DMS79 treated with DMSO at 0.1 percent for 48 hours (cell line): ENCODE data around the gene C12orf43.

Experiments
- DNase-seq: peaks from one replicate; lab custom pipeline; 2025; lab: John Stamatoyannopoulos, UW

The C12orf43 gene

GRCh38 chr12:120999191-121000120, 16.8 kb downstream of the C12orf43 start:
- no peak for DNase-seq

GRCh38 chr12:120998435-120998834, 17.9 kb downstream of the C12orf43 start:
- DNase-seq: no peak

- no peak for DNase-seq
Observed at GRCh38 chr12:120997448-120997847, 18.8 kb downstream of the C12orf43 start.

- no peak for DNase-seq
Observed at GRCh38 chr12:120996133-120996746, 20.0 kb downstream of the C12orf43 start.

GRCh38 chr12:120994589-120995337, 21.5 kb downstream of the C12orf43 start:
- no peak for DNase-seq

- DNase-seq: no peak
Observed at GRCh38 chr12:120994059-120994458, 22.2 kb downstream of the C12orf43 start.

GRCh38 chr12:120993496-120993895, 22.8 kb downstream of the C12orf43 start:
- DNase-seq: no peak

- DNase-seq: no peak
Observed at GRCh38 chr12:120992989-120993388, 23.3 kb downstream of the C12orf43 start.

GRCh38 chr12:120991965-120992364, 24.3 kb downstream of the C12orf43 start:
- no peak for DNase-seq

GRCh38 chr12:120990487-120991055, 25.7 kb downstream of the C12orf43 start:
- no peak for DNase-seq

GRCh38 chr12:120989687-120990086, 26.6 kb downstream of the C12orf43 start:
- no peak for DNase-seq

GRCh38 chr12:120988658-120989057, 27.6 kb downstream of the C12orf43 start:
- no peak for DNase-seq

- no peak for DNase-seq
Observed at GRCh38 chr12:120988234-120988633, 28.1 kb downstream of the C12orf43 start.

GRCh38 chr12:120984351-120984898, 31.9 kb downstream of the C12orf43 start:
- DNase-seq: no peak

- DNase-seq: no peak
Observed at GRCh38 chr12:120983759-120984158, 32.5 kb downstream of the C12orf43 start.

GRCh38 chr12:120982659-120983058, 33.6 kb downstream of the C12orf43 start:
- no peak for DNase-seq

- no peak for DNase-seq
Observed at GRCh38 chr12:120981407-120981941, 34.8 kb downstream of the C12orf43 start.

GRCh38 chr12:120980800-120981368, 35.4 kb downstream of the C12orf43 start:
- DNase-seq: no peak

GRCh38 chr12:120979862-120980696, 36.2 kb downstream of the C12orf43 start:
- DNase-seq: no peak

- no peak for DNase-seq
Observed at GRCh38 chr12:120979220-120979861, 36.9 kb downstream of the C12orf43 start.
